Fibroblast of the aortic adventitia (primary cell): ENCODE results near the gene TRAF3IP1. TPM values are rescaled to one million over a fixed set of nuclear protein-coding genes. Genes with fewer than 3 reads are reported as not detected.

ENCODE experiments used
- DNase-seq: peaks from one replicate; pipeline ENCODE4 v3.0.0-alpha.2; 2010; ENCODE audit warnings: low read depth
- H3K4me3 ChIP-seq: 2 replicates; pipeline ENCODE4 v1.5.1; 2011; ENCODE audit warnings: low read depth, mild to moderate bottlenecking, control low read depth, low read length, moderate library complexity
- total RNA-seq: library from RNA; depleted of rRNA; stranded (reverse); fragments of >200 nt; gene quantifications from 2 replicates; pipeline ENCODE4 v1.2.3, GENCODE V29; 2012; ENCODE audit warnings: low replicate concordance
- TF ChIP-seq, protein P1 (sequence below): IDR thresholded peaks from 2 replicates; pipeline ENCODE4 v1.5.1; 2011; ENCODE audit warnings: mild to moderate bottlenecking, low read length, control low read depth, inconsistent platforms; ENCODE audit not compliant: insufficient read depth

Gene TRAF3IP1
- total RNA-seq, 1 donor = 8.4 TPM

DNA sequence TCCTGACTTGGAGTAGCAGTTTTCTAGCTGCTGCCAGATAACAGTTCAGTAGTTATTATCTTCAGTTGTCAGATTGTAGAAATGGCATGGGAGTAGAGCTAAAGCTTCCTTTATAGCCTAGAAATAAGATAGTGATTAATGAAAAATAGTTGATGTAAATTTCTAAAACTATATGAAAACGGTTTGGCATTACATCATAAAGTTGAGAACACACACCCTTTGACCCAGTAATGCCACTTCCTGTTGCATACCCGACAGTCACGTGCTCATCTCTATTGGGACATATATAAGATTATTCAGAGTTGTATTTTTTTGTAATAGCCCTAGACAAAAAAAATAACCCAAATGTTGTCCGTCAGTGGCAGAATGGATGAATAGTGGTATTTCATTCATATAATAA lies 67.0 kb downstream of the TRAF3IP1 start:
- no peak overlapping the region for H3K4me3 ChIP-seq
- no peak for DNase-seq
- TF ChIP-seq, protein P1, sequence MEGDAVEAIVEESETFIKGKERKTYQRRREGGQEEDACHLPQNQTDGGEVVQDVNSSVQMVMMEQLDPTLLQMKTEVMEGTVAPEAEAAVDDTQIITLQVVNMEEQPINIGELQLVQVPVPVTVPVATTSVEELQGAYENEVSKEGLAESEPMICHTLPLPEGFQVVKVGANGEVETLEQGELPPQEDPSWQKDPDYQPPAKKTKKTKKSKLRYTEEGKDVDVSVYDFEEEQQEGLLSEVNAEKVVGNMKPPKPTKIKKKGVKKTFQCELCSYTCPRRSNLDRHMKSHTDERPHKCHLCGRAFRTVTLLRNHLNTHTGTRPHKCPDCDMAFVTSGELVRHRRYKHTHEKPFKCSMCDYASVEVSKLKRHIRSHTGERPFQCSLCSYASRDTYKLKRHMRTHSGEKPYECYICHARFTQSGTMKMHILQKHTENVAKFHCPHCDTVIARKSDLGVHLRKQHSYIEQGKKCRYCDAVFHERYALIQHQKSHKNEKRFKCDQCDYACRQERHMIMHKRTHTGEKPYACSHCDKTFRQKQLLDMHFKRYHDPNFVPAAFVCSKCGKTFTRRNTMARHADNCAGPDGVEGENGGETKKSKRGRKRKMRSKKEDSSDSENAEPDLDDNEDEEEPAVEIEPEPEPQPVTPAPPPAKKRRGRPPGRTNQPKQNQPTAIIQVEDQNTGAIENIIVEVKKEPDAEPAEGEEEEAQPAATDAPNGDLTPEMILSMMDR = no peak

DNA sequence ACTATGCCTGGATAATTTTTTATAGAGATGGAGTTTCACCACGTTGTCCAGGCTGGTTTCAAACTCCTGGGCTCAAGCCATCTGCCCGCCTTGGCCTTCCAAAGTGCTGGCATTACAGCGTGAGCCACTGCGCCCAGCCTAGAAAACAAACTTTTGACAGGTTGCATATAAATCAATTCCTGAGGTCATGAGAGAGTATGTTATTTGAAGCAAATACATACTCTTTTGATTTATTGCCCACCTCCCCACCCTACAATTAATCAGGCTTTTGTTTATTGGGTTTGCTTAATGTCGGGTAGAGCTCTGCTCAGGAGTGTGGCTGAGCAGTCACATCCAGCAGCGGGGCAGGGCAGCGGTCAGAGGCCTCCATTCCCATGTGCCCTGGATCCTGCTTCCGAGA lies 68.5 kb downstream of the TRAF3IP1 start:
- no peak overlapping the region for H3K4me3 ChIP-seq
- DNase-seq = no peak
- TF ChIP-seq, protein P1 = no peak

GRCh38 chr2:238389988-238390589 lies 69.8 kb downstream of the TRAF3IP1 start:
- no peak for DNase-seq
- no peak overlapping the region for H3K4me3 ChIP-seq
- TF ChIP-seq, protein P1 = no peak

DNA sequence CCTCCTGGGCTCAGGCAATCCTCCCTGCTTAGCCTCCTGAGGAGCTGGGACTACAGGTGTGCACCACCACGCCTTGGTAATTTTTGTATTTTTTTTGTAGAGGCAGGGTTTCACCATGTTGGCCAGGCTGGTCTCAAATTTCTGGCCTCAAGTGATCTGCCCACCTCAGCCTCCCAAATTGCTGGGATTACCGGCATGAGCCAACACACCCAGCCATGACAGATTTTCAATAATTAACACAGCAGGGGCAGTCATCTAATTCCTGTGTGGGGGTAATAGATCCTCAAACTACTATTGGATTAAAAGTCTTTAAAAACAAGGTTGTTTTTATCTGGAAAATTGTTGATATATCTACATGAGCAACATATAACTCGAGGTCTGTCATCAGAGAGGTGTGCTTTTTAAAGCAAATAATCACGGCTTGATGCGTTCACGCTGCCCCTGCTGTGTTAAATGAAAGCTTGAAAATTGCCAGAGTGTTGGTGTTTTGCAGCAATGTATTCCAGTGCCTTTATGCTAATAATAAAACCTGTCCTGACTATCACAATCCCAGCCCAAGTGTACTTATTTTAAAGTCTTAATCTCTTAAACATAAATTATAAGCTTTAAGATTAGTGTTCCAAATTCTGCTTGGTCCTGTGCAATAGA lies 70.8 kb downstream of the TRAF3IP1 start:
- TF ChIP-seq, protein P1 = no peak
- no peak for DNase-seq

DNA sequence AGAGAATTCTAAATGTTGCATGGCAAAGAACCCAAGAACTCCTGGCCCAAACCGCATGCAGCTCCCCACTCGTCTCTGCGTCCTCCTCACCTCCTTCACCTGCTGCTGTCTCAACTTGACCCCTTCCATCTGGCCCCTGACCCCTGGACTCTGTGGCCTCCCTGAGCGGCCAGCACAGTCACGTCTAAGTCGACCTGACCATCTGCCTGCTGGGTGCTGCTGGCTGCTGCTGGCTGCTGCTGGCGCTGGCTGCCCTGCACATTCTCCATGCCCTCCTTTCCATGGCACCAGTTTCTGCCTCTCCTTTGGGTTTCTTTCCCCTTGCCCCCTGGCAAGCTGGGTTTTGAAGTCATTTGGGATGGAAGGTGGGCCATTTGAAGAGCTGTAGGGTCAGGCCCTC lies 76.3 kb downstream of the TRAF3IP1 start:
- DNase-seq = no peak
- TF ChIP-seq, protein P1 = no peak
- no peak overlapping the region for H3K4me3 ChIP-seq

More for the DNA sequence above, 70.8 kb downstream of the TRAF3IP1 start:
- H3K4me3 ChIP-seq = no peak overlapping the region

DNA sequence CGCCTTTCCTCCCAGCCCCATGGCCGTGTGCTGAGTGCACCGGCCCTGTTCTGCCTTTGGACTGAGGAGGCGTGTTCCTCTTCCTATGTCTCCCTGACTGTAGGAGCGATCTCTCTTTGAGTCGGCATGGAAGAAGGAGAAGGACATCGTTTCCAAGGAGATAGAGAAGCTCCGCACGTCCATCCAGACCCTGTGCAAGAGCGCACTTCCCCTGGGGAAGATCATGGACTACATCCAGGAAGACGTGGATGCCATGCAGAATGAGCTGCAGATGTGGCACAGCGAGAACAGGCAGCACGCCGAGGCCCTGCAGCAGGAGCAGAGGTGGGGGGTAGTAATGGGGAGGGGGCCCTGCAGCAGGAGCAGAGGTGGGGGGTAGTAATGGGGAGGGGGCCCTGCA lies 77.0 kb downstream of the TRAF3IP1 start:
- H3K4me3 ChIP-seq = no peak overlapping the region
- TF ChIP-seq, protein P1 = no peak
- no peak for DNase-seq

DNA sequence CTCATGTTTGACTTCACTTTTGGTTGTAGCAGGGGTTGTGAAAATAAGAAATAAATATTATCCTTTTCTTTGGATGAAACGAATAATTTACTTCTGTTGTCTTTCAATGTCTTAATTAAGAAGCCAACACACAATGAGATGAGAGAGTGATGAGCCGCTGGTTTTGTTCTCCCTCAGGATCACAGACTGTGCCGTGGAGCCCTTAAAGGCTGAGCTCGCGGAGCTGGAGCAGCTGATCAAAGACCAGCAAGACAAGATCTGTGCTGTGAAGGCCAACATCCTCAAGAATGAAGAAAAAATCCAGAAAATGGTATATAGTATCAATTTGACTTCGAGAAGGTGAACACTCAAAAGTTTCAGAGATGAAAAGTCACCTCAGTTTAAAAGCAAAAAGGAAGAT lies 78.3 kb downstream of the TRAF3IP1 start:
- DNase-seq = no peak
- TF ChIP-seq, protein P1 = no peak
- H3K4me3 ChIP-seq = no peak overlapping the region
